DMS 273 treated with DMSO at 0.1 percent for 48 hours (cell line): Measurements from ENCODE around the gene AKR1D1.
"Not testable (repeated sequence)": the region's sequence is repeated elsewhere in the genome, so short reads cannot be mapped to it uniquely, and the experiment has no call there.

ENCODE experiments used
- DNase-seq: peaks from one replicate; lab custom pipeline; 2025; lab: John Stamatoyannopoulos, UW

The AKR1D1 gene, protein sequence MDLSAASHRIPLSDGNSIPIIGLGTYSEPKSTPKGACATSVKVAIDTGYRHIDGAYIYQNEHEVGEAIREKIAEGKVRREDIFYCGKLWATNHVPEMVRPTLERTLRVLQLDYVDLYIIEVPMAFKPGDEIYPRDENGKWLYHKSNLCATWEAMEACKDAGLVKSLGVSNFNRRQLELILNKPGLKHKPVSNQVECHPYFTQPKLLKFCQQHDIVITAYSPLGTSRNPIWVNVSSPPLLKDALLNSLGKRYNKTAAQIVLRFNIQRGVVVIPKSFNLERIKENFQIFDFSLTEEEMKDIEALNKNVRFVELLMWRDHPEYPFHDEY

GRCh38 chr7:138076196-138076595 lies at the start of gene AKR1D1:
AKR1D1 (plus strand) TSS chr7:138076459; CDS start chr7:138076519, 60 bp downstream.
- DNase-seq = no peak

DNA sequence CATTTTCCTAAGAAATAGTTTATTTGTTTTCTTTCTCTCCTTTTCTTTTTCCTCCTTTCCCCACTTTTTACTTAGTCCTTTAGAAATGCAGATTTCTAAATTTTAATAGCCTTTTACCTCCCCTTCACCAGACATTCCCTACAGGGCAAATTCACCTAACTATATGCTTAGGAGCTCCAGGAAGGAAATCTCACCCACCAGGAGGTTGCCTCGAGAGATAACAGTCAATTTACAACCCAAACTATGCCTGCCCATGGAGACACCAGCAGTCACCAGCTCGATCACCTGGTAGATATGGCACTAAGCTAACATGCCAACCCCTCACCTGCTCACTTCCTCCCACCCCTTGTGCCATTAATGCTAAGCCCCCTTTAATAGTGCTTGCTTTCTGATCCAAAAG lies 49.2 kb upstream of the AKR1D1 start:
- no peak for DNase-seq

GRCh38 chr7:138029126-138029525 lies 47.1 kb upstream of the AKR1D1 start:
- no peak for DNase-seq

DNA sequence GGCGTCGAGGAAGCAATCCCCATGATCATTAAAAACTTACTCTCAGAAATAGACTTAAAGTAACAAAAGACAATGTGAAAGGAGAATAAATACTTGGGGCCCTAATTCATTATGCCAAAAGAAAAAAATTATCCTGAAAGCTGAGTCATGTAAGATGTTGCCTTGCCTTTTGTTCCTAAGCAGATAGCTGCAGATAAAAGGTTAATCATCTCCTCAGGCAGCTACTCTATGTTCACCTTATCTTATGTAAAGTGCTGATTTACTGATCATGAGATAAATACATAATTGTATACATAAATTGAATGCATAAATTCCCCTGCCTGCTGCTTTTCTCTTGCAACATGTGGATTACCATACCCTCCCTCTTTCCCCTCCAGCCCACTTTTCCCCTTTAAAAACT lies 46.3 kb upstream of the AKR1D1 start:
- no peak for DNase-seq

DNA sequence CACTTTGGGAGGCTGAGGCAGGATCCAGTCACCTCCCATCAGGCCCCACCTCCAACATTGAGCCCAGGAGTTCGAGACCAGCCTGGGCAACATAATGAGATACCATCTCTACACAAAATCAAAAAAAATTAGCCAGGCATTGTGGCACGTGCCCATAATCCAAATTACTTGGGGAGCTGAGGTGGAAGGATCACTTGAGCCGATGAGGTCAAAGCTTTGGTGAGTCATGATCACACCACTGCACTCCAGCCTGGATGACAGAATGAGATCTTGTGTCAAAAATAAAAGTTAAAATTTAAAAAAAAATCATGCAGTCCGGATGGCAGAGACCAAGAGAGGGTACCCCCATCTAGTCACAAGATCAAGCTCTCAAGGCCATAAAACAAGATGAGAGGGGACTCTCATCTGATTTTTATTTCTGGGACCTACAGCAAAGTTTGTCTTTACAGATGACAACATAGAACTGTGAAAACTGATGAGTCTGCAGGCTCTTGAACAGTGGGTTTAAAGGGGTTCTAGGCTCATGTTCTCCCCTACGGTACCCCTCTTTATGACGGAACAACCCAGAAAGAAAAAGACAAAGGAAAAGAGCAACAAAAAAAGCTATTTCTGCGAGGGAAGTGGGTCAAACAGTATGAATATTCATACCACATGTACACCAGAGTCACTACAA lies 45.4 kb upstream of the AKR1D1 start:
- no peak for DNase-seq

DNA sequence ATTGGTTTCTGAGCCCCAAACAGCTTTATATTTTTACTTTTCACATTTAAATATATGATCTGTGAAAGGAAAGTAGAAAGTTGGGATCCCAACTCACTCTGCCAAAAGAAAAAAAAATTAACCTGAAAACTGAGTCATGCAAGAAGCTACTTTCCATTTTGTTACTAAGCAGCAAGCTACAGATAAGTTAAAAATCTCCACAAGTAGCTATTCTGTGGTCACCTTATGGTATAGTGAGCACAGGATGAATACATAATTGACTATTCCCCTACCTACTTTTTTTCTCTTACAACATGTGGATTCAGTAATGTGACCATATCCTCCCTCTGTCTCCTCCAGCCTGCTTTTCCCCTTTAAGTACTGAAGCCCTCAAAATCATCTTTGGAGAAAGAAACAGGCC lies 44.1 kb upstream of the AKR1D1 start:
- DNase-seq = no peak

- no peak for DNase-seq
These were observed 43.5 kb upstream of the AKR1D1 start for GRCh38 chr7:138032770-138033169.

GRCh38 chr7:138033241-138033640 lies 43.0 kb upstream of the AKR1D1 start:
- no peak for DNase-seq

DNA sequence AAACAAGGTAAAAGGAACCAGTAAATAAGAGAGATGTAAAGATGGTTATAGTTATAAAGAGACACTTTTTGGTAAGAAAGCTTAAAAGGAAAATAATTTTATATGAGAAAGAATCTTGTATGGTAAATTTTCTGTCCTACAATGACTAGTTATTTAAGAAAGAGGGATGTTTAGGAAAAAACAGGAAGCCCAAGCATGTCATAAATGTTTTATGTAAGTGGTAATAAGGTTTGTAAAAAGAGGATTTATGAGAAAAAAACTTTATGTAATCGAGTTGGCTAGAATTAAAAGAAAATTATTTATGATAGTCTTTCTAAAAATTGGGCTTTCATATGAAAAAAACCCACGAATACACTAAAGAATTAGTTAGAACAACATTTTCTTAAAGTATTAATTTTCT lies 40.1 kb upstream of the AKR1D1 start:
- DNase-seq = no peak

DNA sequence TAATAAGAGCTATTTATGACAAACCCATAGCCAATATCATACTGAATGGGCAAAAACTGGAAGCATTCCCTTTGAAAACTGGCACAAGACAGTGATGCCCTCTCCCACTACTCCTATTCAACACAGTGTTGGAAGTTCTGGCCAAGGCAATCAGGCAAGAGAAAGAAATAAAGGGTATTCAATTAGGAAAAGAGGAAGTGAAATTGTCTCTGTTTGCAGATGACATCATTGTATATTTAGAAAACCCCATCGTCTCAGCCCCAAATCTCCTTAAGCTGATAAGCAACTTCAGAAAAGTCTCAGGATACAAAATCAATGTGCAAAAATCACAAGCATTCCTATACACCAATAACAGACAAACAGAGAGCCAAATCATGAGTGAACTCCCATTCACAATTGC lies 36.2 kb upstream of the AKR1D1 start:
- not testable (repeated sequence) for DNase-seq

GRCh38 chr7:138044897-138045296 lies 31.4 kb upstream of the AKR1D1 start:
- DNase-seq = no peak

DNA sequence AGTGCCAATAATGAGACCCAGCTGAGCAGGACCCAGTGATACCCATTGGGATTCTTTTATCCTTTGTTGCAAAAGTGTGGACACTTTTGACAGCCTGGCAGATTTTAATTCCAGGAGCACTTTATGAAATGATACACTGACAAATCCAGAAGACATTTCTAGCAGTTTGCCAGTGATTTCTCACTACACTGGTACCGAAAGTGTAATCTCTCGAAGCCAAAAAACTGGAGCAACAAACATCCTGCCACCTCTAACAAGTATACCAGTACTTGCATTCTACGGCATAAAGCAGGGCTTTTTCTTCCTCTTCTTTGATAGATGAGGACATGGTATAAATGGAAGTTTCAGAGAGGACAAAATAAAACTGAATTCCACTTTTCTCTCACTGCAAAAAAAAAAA lies 28.4 kb upstream of the AKR1D1 start:
- DNase-seq = no peak

GRCh38 chr7:138049505-138050116 lies 26.6 kb upstream of the AKR1D1 start:
- no peak for DNase-seq

DNA sequence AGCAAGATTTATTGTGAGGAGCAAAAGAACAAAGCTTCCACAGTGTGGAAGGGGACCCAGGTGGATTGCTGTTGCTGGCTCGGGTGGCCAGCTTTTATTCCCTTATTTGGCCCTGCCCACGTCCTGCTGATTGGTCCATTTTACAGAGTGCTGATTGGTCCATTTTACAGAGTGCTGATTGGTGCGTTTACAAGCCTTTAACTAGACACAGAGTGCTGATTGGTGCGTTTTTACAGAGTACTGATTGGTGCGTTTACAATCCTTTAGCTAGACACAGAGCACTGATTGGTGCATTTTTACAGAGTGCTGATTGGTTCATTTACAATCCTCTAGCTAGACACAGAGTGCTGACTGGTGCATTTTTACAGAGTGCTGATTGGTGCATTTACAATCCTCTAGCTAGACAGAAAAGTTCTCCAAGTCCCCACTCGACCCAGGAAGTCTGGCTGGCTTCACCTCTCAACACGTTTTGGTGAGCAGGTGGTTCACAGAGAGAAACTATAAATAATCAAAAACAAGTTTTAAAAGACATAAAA lies 24.5 kb upstream of the AKR1D1 start:
- DNase-seq = not testable (repeated sequence)

- DNase-seq = no peak
These were observed 23.6 kb upstream of the AKR1D1 start for GRCh38 chr7:138052696-138053095.

- not testable (repeated sequence) for DNase-seq
These were observed 20.6 kb upstream of the AKR1D1 start for GRCh38 chr7:138055698-138056097.

GRCh38 chr7:138063400-138063799 lies 12.9 kb upstream of the AKR1D1 start:
- DNase-seq = no peak

DNA sequence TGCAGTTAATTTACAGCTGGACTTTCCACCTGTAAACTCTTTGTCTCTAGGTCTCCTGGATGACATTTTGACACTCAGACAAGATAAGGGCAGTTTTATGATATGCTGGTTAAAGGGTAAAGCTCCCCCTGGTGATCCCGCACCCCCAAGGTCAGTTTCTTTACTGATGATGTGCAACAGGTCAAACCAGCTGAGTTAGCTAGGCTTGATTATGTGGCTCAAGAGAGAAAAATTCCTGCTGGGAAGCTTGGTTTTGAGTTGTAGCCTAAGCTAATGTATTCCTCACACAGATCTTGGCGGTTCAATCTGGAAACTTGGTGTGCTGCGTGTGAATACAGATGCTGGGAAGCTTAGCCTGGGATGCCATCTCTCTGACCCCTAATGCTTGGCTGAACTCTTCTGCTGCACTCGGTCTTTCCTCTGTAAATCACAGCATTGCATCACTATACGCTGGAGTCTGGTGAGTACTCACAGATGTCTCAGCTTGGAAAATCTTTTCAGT lies 11.4 kb upstream of the AKR1D1 start:
- DNase-seq = no peak

DNA sequence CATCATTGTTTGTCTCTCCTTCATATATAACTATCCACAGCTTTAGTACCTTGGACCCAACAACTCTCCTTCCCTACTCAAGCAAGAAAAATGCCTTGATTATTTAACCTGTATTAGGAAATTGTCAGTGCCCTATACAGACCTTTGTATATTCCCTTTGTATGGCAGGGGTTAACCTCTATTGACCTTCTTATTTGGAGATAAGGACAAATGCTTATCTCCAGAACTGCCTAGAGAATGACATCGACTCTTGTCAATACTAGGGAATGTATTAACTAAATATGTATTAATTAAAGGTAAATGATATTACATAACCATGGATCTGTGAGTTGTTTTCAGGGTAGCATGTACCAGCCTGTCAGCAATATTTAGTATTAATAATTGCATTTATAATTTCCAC lies 10.4 kb upstream of the AKR1D1 start:
- DNase-seq = no peak

- no peak for DNase-seq
These were observed 9.3 kb upstream of the AKR1D1 start for GRCh38 chr7:138066954-138067394.

- no peak for DNase-seq
These were observed 8.5 kb upstream of the AKR1D1 start for GRCh38 chr7:138067774-138068173.

DNA sequence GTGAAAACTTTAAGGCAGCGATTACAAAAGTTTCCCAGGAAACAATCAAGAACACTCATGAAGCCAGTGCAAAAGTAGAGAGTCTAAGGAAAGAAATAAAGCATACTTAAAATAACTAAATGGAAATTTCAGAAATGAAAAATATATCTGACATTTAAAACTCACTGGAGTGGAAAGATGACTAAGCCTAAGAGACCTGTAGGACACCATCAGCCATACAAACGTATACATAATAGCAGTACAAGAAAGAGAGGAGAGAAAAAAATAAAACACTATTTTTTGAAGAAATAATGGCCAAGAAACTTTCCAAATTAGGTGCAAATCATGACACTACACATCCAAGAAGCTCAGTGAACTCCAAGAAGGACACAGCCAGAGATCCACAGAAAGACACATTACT lies 5.4 kb upstream of the AKR1D1 start:
- DNase-seq = no peak

DNA sequence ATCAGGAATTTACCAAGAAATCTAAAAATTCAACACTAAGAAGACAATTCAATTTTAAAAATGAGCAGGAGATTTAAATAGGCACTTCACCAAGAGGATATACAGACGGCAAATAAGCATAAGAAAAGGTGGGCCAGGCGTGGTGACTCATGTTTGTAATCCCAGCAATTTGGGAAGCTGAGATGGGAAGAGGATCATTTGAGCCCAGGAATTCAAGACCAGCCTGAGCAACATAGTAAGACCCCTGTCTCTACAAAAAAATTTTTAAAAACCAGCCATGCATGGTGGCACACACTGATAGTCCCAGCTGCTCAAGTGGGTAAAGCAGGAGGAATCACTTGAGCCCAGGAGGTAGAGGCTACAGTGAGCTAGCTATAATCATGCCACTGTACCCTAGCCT lies 3.5 kb upstream of the AKR1D1 start:
- DNase-seq = no peak
